HG02973 (cell line): Measurements from ENCODE around the gene TSPAN4.

Source experiments
- ATAC-seq: cut with Tn5 transposase; IDR thresholded peaks from one replicate; pipeline ENCODE4 v1.9.1; 2021; ENCODE audit warnings: moderate library complexity; ENCODE audit not compliant: unreplicated experiment

TSPAN4 gene

GRCh38 chr11:833114-833791 is 9.4 kb upstream of the TSPAN4 start:
- peak; percentile 24 for ATAC-seq

- ATAC-seq = no peak
Measured at GRCh38 chr11:833849-834311, 8.8 kb upstream of the TSPAN4 start.

GRCh38 chr11:834371-835316 is 8.0 kb upstream of the TSPAN4 start:
- no peak for ATAC-seq

GRCh38 chr11:836274-836673 is 6.4 kb upstream of the TSPAN4 start:
- ATAC-seq = no peak

- no peak for ATAC-seq
Measured at GRCh38 chr11:836700-837099, 6.0 kb upstream of the TSPAN4 start.

- ATAC-seq = no peak
Measured at GRCh38 chr11:837189-837989, 5.3 kb upstream of the TSPAN4 start.

- ATAC-seq = no peak
Measured at GRCh38 chr11:837990-838307, 4.7 kb upstream of the TSPAN4 start.

GRCh38 chr11:838441-839279 is 4.0 kb upstream of the TSPAN4 start:
- ATAC-seq = no peak

- ATAC-seq = no peak
Measured at GRCh38 chr11:839280-839623, 3.4 kb upstream of the TSPAN4 start.

GRCh38 chr11:839875-840617 is 2.6 kb upstream of the TSPAN4 start:
- ATAC-seq = no peak

- peak; percentile 2 for ATAC-seq
Measured at GRCh38 chr11:841981-842369, 677 bp upstream of the TSPAN4 start.

GRCh38 chr11:843086-843734 is 558 bp downstream of the TSPAN4 start:
- no peak for ATAC-seq

GRCh38 chr11:843818-844692 is 1.4 kb downstream of the TSPAN4 start:
- ATAC-seq = no peak

- no peak for ATAC-seq
Measured at GRCh38 chr11:844693-845644, 2.3 kb downstream of the TSPAN4 start.

GRCh38 chr11:845872-846495 is 3.3 kb downstream of the TSPAN4 start:
- no peak for ATAC-seq

- no peak for ATAC-seq
Measured at GRCh38 chr11:846496-847098, 3.9 kb downstream of the TSPAN4 start.

GRCh38 chr11:847876-848275 is 5.2 kb downstream of the TSPAN4 start:
- ATAC-seq = no peak
